ENCODE measurements around the gene ZNRF3.
"Not testable (repeated sequence)": the region's sequence is repeated elsewhere in the genome, so short reads cannot be mapped to it uniquely, and the experiment has no call there.

The ZNRF3 gene

DNA sequence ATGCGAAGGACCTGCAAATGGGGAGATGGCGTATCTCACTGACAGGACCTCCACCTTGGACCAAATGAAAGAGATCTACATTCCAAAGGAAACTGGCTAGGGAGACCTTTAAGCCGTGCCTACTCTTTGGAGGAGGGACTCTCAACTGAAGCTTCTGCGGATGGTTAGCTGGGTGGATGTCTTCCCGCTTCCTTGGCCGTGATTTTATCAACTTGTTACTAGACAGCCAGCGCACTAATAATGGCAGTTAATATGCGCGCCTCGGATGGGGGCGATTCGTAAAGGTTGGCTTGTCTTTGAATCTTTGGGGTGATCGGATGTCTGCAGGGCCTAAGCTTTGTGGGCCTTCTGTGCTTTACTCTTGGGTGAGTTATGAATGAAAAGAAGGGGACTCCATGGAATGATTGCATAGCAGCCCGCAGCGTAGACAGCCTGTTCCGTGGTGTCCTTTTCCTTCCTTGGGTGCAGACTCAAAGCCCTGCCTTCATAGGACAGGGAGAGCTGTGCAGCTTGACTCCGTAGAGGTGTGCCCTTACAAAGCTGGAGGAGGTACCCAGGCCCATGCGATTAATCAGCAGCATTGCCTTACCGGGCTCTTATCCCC is 1.5 kb downstream of the ZNRF3 start:
- DNase-seq (ENCODE audit: low read depth): no peak

- DNase-seq (ENCODE audit: low read depth): no peak
Observed at GRCh38 chr22:28885939-28886338, 2.6 kb downstream of the ZNRF3 start.

DNA sequence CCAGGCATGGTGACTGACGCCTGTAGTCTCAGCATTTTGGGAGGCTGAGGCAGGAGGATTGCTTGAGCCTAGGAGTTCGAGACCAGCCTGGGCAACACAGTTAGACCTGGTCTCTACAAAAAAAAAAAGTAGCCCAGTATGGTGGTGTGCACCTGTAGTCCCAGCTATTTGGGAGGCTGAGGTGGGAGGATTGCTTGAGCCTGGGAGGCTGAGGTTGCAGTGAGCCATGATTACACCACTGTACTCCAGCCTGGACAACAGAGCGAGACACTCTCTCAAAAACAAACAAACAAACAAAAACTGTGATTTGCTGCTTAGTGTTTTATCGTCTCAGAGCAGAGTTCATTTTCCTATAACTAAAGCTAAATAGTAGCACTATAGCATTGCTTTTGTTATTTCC is 3.3 kb downstream of the ZNRF3 start:
- not testable (repeated sequence) for DNase-seq (ENCODE audit: low read depth)

DNA sequence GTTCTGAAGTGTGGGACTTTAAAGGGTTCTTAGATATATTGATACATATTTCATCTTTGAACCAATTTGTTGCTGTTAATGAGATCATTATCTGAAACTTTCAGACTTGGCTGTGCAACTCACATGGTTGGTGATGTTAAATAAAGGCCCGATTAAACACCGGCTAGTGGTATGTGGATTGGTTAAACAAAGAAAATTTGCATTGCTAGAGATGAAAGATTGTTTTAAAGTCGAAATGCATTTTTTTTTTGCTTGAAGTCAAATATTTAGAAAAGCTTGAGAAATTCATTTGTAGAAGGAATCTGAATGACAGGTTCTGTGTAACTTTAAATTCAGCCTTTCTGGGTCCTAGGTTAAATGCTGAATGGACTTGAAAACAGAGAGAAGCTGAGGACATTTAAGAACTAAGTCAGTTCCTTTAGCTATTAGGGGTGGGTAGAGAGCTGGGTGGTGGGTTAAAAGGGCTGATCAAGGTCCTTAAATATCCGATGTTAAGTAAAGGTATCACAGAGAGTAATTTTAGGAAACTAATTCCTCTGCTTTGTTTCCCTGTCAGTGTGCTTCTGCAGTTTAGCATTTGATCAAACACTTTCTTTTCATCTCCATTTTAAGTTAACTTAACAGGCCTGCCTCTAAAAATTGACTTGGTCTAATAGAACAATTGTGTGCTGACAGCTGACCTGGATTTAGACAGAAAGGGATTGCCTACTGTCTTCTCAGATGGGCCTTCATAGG is 4.5 kb downstream of the ZNRF3 start:
- DNase-seq (ENCODE audit: low read depth): no peak

GRCh38 chr22:28889478-28890024 is 6.2 kb downstream of the ZNRF3 start:
- no peak for DNase-seq (ENCODE audit: low read depth)

GRCh38 chr22:28891156-28891733 is 7.9 kb downstream of the ZNRF3 start:
- DNase-seq (ENCODE audit: low read depth): no peak

GRCh38 chr22:28892175-28892731 is 8.9 kb downstream of the ZNRF3 start:
- DNase-seq (ENCODE audit: low read depth): no peak

DNA sequence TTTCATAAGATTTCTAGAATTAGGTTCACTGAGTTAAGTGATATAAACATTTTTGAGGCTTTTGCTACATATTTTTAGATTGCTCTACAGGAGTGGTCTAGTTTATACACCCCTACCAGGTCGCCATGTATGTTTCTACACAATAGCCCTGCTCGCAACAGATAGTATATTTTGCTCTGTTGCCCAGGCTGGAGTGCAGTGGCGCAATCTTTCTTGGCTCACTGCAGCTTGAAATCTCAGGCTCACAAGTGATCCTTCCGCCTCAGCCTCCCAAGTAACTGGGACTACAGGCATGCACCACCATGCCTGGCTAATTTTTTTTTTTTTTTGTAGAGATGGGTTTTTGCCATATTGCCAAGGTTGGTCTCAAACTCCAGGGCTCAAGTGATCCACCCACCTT is 10.4 kb downstream of the ZNRF3 start:
- DNase-seq (ENCODE audit: low read depth): no peak

- no peak for DNase-seq (ENCODE audit: low read depth)
Observed at GRCh38 chr22:28894334-28894733, 11.0 kb downstream of the ZNRF3 start.

GRCh38 chr22:28894807-28895206 is 11.4 kb downstream of the ZNRF3 start:
- DNase-seq (ENCODE audit: low read depth): no peak

DNA sequence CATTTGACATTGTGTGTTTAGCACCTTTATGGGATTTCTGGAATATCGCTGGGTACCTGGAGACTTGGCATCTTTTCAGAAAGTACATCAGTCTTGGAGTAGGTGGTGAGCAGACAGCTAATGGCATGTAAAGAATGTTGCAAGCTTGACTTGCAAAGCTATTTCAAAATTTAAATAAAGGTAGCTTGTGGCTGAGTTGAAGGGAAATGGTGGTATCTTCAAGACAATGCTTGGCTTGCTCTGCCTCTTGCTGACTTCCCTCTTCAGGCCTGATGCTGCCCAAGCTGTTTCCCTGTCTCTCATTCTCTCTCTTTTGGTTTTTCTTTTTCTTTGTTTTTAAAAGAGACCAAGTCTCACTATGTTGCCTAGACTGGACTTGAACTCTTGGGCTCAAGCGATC is 13.2 kb downstream of the ZNRF3 start:
- DNase-seq (ENCODE audit: low read depth): no peak

DNA sequence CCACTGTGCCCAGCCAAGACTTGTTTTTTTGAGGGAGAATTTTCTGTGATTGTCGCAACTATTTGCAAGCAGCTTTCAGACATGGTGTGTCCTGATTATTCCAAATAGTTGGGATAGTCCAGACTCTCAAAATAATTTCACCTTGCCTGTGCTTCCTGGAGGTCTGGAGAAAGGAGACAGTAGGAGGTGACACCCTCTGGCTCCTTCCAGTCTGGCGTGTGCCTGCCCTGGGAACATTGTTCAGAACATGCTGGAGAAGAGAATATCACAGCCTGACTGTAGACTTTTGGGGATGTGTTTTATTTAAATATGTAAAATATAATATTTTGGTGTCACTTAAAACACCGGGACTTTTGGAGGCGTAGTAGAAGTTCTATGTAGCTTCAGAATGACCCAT is 14.9 kb downstream of the ZNRF3 start:
- no peak for DNase-seq (ENCODE audit: low read depth)

DNA sequence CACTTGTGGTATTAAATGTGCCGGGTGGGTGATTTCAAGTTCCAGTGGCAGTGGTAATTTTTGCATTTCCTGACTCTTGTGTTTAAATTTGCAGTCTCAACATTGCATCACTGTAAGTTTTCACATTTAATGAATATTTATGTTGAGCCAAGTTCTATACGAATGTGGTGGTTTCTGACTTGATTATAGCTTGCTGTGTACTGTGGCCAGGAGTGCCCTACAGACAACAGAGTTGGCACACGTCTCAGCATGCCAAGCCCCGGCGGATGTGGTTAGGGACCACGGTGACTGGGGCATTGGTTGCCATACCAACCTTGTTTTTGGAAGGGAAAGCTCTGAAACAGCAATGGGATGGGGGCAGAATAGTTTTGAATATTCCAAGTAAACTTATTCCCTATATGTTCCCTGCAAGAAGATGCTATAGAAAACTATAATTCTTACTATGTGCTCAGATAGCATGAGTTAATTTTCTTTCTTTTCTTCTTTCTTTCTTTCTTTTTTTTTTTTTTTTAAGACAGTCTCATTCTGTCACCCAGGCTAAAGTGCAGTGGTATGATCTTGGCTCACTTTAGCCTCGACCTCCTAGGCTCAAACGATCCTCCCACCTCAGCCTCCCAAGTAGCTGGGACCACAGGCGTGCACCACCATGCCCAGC is 16.0 kb downstream of the ZNRF3 start:
- no peak for DNase-seq (ENCODE audit: low read depth)

DNA sequence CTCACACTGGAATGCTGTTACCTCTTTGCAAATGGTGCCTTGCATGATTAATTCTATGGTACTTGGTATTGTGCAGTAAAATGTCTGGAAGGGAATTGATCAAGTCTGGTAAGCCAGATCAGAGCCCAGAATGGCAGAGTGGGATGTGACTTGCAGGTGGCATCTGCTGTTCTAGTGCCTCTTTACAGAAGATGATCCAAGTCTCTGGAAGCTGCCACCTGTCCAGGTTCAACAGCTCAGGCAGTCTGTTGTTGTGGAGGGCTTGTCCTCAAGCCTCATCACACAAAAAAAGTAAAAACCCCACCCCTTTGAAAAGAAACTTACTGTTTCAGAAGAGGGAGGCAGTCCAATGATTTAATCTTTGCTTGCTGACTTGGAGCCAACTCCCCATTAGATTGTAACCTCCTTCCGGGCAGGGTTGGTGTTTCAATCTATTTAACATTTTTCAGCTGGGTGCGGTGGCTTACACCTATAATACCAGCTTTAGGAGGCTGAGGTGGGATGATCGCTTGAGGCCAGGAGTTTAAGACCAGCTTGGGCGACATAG is 17.1 kb downstream of the ZNRF3 start:
- no peak for DNase-seq (ENCODE audit: low read depth)

GRCh38 chr22:28902490-28902889 is 19.1 kb downstream of the ZNRF3 start:
- no peak for DNase-seq (ENCODE audit: low read depth)

DNA sequence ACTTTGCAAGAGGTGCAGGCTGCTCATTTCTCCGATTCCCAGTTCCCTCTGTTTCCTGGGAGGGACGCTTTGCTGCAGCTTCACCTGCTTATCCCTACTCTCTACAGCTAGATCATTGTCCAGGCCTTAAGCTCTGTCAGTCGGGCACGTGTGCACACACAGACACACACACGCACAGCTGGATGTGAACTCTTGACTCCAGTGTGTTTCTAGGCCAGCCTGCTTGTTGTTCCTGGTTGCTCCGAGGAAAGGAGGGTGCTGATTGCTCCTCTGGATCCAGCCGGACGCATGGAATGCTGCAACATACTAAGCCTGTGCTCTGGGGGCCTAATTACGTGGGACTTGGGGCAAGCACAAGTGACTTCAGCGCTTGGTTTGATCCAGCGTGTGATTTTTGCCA is 19.7 kb downstream of the ZNRF3 start:
- no peak for DNase-seq (ENCODE audit: low read depth)

- no peak for DNase-seq (ENCODE audit: low read depth)
Observed at GRCh38 chr22:28903729-28904128, 20.4 kb downstream of the ZNRF3 start.

GRCh38 chr22:28904211-28904896 is 21.0 kb downstream of the ZNRF3 start:
- no peak for DNase-seq (ENCODE audit: low read depth)

- no peak for DNase-seq (ENCODE audit: low read depth)
Observed at GRCh38 chr22:28905256-28905832, 22.0 kb downstream of the ZNRF3 start.

DNA sequence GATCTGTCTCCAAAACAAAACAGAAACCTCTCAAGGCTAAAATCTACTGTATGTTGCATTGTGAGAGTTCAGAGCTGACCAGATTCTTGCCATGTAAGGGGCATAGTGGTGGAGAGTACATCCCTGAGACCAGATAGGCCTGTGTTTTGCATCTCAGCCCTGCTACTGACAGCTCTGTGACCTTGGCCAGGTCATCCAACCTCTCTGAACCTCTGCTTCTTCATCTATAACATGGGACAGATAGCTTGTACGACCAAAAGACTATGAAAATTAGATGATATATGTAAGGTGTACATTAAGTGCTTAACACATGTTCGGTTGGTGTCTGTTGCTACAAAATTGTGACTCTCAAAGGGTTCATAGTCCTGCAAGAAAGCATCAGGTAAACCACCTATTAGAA is 22.9 kb downstream of the ZNRF3 start:
- DNase-seq (ENCODE audit: low read depth): no peak

DNA sequence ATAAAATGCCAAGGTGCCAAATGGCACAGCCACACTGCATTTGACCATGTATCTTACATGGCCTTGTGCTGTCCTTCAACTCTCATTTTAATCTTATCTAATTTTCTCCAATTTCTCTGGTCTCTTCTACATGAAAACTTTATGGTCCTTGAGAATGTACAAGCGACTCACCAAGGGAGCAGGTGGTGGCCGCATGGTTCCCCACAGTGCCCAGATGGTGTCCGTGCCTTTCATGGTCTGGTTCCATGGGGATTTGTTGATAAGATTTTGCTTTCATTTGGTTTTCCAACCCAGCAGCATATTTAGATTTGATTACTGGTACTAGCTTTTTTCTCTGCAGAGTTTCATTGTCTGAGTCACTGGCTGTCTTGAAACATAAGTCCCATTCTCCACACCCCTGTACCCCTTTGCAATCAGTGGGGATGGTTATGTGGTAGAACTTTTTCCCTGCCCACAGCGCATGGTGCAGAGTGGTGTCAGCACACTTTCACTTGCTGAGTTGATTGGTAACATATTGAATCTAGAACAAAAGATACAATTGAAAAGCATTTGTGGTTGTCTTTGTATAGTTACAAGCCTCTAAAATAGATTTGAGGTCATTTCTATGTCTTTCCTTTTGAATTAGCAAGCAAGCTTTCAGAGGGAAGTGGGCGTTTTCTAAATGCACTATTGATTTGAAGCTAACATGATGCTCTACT is 24.1 kb downstream of the ZNRF3 start:
- DNase-seq (ENCODE audit: low read depth): no peak

All from GM04503 (cell line).